NCI-H1417 treated with DMSO at 0.1 percent for 48 hours (cell line): Measurements from ENCODE around the gene APOL1.

ENCODE experiments used
- DNase-seq: peaks from one replicate; lab custom pipeline; 2025; lab: John Stamatoyannopoulos, UW

Gene APOL1

DNA sequence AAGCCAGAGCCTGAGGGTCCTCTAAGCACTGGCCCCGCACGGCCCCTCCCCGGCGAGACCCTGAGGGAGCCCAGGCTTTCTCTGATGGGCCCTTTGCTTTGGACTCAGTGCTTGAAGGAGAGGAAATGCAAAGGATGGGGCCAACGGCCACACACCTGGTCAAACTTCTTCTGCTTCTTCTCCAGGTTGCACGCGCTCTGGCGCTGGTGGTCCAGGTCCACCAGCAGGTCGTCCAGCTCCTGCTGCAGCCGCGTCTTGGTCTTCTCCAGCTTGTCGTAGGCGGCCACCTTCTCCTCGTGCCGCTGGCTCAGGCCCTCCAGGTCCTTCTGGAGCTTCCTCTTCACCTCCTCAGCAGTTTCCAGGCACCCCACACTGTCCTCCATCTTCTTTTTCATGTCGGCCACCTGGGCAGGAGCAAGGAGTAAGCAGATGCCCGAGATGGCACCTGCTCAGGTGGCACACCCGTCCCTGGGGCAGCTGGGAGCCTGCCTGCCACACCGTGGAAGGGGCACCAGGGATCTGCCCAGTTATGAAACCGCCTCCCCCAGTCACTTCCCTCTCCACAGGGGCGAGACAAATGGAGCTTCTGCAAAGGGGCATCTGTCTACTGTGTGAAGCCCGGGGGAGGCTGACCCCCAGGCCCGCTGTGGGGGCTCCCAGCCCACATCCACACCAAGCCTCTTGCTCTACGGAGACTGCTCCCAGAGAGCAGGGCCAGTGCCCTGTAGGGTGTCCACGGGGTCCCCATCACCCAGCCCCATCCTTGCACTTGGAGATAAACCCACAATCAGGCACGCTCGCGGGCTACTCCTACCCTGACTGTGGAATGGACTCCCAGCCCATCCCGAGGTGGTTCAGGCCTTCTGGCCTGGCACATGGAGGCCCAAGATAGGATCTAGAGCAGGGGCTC is 39.2 kb downstream of the APOL1 start:
- no peak for DNase-seq

DNA sequence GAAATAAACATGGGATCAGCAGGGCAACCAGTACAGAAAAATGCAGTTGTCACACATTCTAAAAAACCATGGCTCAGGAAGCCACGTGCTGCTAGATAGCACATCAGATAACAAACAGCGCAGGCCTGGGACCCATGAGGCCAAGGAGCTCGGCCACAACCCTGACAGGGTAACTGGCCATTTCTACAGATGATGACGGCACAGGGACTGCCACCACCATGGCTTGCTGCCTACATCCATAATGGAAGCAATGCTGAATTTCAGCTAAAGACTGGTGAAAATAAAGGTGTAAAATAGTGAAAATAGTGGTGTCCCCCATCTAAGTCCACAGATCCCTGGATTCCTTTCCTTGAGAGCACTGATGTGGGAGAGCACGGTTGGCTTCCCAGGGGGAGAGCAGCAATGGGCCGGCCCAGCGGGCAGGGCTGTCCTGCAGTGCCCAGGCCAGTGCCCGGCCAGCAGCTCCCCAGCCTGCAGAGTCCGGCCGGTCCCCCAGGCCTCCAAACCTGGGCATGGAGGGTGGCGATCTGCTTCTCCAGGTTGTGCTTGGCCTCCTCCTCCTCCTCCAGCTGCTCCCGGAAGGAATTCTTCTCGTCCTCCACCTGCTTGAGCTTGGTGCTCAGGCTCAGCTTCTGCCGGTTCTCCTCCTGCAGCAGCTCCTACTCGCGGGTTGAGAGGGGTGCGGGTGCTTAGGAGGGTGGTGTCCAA is 40.0 kb downstream of the APOL1 start:
- DNase-seq = no peak

DNA sequence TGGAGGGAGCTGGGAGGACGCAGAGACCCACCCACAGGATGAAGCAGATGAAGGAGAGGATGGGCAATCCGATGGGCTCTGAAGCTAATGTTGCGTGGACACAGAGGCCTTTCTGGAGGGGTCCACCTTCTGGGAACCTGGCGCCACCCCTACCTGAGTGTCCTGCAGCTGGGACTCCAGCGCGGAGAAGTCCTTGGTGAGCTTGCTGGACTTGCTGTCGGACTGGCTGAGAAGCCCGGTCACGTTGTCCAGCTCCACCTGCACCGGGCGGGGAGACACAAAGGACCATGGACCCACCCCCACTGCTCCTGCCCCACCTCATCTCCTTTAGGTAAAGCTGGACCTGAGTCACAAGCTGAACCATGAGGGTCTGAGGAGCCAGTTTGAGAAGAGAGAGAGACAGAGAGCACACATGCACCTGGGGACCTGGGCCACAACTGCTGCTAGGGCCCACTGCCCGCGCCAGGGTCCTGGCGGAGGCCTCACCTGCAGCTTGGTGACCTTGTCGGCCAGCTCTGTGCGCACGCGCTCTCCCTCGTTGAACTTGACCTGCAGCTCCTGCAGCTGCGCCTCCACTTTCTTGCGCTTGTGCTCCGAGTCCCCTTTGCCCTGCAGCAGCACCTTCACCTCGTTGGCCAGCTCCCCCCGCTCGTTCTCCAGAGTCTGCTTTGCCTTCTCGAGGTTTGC is 40.8 kb downstream of the APOL1 start:
- no peak for DNase-seq

DNA sequence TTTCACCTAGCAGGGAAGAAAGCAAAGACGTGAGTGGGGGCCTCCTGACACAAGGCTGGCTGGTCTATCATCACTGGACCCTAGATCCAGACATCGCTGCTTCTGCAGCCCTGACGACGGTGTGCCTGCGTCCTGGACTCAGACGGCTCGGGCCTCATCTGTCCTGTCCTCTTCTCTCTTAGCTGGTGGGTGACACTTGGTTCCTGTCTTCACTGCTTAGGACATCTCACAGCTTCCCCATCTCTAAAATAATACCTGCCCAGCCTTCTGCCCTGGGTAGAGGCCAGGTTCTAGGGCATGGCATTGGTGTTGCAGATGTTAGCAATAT is 41.3 kb downstream of the APOL1 start:
- no peak for DNase-seq

DNA sequence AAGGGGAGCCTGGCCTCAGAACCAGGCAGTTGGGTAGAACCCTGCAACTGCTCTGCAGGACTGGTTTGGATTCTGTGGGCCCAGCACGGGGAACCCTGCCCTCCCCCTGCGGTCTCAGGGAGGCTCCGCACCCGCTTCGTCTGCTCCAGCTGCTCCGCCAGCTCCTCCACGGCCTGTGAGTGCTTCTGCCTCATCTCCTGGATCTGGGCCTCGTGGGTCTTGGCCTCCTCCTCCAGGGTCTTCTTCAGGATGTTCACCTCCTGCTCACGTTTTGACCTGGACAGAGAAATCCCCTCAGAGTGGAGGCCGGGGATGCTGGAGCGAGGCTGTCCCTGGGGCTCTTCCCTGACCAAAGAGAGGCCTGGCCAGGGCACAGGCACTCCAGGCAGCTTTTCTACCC is 41.9 kb downstream of the APOL1 start:
- no peak for DNase-seq

DNA sequence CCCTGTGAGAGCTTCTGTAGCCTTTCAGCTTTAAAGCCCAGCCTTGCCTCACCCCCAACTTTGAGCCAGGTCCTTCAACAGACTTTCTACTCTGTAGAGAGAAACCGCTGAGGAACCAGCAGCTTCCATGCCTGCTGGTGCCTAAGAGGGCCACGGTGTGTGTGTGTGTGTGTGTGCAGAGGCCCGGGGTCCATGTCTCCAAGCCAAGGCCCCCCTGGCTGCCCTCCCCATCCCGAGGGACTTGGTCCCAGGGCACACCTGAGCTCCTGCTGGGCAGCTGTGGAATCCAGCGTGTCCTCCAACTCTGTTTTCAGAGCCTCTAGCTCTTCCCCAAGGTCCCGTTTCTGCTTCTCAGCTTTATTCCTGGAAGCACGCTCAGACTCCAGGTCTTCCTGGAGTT is 42.3 kb downstream of the APOL1 start:
- DNase-seq = no peak

DNA sequence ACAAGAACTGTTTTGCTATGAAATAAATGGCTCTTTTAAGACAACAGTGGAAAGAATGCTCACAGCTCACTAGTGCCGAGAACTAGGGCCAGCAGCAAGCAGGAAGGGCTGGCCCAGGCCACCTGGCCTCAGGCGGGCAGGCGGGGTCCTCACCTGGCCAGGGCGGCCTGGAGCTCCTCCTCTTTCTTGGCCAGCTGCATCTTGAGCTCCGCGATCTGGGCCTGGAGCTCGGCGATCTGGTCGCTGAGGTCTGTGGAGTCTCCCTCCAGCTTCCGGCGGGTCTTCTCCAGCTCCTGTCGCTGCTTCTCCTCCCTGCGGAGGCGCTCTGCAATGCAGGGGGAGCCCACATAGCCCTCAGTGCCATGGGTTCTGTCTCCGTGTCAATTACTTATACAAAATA is 43.8 kb downstream of the APOL1 start:
- DNase-seq = no peak

DNA sequence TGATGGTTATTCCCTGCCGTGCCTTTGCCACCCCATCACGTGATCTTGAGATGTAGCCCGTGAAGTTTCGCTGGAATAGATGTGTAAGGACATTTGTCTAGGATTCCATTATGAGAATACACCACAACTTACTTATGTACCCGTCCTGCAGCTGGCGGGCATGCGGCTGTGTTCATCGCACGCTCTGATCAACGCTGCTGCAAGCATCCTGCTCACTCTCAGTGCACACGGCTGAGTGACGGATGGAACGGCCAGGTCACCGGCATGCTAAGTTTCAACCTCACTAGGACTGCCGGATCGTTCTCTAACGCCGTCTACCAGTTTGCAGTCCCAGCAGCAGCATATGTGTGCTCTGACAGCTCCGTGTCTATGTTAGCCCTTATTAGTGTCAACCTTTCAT is 44.6 kb downstream of the APOL1 start:
- DNase-seq = no peak

DNA sequence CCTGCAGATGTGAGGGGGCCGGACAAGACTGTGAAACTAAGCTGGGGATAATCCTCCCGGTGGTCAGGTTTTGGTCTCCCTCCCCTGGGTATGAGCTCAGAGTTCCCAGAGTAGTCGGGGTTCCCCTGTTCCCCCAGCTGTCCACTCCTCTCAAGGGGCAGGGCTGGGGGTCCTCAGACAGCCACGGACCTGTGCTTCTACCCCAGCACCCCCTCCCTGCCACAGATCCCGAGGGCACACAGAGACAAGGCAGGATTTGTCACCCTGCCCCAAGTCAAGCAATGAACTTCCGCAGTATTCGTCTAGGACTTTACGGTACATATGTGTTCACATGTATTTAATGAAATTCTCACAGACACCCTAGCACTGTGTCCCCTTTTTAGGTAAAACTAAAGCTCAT is 45.2 kb downstream of the APOL1 start:
- DNase-seq = no peak

DNA sequence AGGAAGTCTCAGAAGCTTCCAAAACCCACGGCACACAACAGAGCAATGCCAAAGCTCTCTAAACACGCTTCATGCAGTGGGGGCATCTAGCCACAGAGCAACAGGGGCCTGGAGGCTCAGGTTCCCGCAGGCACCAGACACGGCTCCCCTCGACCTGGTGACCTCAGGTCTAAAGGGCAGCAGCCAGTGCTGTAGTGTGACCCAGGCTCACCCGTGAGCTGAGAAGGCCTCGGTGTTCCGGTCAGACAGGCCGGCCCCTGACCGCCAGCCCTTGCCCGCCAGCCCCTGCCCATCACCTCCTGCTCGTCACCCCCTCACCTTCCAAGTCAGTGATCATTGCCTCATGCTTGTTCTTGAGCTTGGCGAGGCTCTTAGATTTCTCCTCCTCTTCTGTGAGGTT is 45.7 kb downstream of the APOL1 start:
- no peak for DNase-seq

DNA sequence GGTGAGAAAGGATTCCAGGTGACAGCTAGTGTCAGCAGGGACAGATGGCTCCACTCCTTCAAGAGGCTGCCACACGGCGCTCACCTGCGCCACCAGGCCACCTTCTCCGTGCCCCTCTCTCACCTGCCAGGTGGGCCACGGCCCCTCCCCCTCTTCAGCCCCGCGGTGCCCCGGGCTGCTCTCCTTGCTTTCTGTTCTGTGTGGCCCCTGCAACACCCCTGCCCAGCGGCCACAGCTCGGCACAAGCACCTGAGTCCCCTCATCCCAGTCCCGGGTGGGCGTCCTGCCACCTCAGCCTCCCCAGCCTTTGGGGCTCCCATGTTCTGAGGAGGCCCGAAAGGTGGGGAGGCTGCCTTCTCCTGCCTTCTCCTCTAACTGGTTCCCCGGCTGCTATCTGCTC is 46.4 kb downstream of the APOL1 start:
- no peak for DNase-seq

DNA sequence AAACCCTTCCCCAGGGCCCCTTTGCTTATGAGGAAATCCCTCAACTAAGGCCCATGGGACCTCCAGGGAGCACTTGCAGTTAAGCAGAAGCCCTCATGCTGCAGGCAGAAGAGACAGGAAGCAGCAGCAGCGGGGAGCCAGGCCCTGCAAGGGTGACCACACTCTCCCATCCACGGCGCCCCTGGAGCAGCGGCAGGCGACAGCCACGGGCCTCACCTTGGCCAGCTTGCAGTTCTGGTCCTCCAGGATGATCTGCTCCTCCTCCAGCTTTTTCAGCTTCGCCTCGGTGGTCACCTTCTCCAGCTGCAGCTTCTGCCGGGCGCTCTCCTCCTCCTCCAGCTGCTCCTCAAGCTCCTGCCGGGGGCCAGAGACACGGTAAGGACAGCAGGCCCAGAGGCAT is 47.0 kb downstream of the APOL1 start:
- no peak for DNase-seq

DNA sequence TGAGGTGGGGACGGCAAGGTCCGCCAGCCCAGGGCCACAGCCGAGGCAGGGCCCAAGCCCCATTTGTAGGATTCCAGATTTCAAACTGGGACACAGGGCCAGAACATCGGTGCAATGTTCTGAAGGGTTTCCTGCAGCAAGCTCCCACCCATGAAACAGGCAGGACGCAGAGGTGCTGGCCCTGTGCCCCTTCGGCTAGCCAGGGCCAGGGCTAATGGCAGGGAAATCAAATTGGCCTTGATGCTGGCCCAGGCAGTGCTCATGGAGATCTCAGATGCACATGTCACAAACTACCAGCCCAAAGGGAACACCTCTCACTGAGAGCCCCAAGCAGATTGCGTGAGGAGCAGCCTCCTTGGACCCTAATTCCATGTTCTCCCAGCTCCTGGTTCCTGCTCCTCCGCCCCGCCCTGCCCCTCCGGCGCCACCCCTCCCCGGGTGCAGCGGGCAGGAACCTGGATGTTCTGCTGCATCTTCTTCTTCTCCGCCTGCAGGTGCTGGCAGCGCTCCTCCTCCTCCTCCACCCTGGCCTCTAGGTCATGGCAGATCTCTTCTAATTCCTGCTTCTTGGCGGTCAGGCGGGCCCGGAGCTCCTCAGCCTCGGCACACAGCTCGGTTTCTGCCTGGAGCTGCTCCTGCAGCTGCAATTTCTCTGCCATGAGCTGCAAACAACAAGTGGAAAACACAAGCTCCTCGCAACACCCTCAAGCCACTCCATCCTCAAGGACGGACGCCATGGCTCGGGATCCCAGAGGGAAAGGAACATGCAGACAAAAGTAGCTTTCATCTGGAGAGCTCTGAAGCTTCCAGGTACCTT is 47.7 kb downstream of the APOL1 start:
- DNase-seq = no peak

DNA sequence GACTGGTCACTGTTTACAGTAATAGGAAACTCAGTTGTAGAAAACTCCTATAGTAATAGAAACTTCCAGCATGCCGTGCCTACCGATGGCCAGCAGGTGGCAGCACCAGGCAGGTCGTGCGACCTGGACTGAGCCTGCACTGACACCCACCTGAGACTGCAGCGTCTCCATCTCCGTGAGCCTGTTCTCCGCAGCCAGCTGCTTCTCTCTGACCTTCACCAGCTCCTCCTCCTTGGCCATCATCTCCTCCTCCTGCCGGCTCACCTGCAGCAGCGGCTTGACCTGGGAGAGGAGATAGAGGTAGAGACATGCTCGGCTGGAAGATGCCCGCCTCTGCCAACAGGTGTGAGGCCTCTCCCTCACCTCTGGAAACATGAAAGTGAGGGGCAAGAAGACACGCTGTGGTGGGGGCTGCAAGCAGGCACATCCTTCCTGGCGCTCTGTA is 48.5 kb downstream of the APOL1 start:
- DNase-seq = peak; percentile 16

DNA sequence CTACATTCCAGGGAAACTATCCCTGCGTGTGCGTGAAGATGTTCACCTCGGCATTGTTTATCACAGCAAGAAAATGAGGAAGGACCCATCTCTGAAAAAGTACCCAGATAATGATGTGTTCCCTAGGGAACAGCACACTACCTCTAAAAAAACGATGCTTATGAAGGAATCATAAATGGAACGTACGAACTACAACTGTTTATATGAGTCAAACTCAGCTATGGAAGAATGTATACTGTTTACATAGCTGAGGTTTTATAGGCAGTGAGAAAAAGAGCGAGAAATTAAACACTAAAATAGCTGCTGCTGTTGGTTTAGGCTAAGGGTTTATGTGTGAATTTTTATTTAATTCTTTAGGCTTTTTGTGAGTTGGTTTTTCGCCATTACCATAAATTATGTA is 48.9 kb downstream of the APOL1 start:
- DNase-seq = no peak

DNA sequence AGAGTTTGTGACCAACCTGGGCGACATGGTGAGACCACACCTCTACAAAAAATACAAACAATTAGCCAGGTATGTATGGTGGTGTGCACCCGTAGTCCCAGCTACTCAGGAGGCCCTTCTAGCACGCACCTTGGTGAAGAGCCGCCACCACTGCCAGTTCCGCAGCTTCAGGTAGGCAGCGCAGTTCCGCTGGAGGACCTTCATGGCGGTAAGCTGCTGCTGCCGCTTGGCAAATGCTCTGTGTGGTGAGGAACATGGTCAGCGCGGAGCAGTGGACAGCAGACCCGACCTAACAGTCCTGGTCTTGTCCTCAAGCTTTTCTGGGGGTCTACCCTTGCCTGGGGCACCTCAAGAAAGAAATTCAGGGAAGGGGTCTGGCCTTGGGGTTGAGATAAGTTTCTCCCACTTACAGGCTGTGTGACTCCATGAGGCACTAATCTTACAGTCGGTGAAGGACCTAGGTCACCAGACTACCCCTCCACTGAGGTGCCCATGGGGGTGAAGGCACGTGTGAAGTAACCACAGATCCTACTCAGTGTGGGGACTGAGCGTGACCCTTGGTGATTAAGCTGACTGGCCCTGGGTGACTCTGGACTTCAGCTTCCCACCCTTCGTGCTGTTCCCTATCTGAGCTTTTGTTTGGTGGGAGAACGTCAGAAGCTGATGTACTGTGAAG is 49.6 kb downstream of the APOL1 start:
- no peak for DNase-seq

DNA sequence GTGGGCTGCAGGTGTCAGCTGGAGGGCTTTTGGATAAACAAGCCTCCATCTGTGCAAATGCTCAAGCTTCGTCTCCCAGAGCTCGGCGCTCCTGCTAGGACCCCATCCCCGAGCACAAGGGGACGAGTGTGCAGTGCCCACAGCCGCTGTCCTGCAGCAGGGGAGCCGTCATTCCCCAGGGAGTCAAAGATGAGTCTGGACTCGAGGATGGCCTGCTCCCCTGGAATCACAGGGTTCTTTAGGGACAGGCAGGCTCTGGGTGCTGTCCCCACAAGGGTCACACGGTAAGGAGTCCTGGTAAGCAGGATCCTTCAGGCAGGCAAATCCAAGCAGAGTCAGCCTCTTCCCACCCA is 50.2 kb downstream of the APOL1 start:
- DNase-seq = no peak

DNA sequence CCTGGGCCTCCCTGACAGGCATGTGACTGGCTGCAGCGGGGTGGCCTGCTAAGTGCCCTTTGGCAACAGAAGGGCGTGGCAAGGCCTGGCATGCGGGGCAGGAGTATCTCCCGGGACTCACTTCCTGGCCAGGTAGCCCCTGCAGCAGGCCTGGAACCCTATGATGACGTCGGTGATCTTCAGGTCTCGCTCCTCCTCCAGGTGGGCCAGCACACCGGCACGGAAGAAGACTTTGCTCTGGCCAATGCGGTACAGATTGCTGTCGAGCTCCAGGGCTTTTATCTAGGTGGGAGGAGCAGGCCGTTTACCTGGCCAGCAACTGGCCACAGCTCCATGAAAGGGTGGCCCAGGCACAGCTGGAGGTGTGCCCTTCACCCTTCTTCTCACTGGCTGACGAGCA is 50.9 kb downstream of the APOL1 start:
- DNase-seq = no peak

DNA sequence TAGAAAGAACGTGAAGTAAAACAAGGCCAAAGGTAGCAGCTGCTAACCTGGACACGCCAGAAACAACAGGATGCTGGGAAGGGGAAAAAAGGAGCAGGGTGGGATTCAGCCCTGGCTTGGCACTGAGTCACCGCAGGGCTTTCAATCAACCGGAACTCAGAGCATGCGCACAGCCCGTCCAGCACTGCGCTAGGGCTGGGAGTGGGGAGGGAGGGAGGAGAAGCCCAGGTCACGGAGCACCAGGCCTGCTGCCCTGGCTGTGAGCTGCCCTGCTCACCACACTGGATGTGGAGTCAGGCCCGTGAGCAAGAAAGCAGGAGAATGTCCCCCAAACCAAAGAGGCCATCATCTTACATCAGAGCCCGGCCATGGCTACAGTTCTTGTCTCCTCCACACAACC is 51.5 kb downstream of the APOL1 start:
- no peak for DNase-seq

DNA sequence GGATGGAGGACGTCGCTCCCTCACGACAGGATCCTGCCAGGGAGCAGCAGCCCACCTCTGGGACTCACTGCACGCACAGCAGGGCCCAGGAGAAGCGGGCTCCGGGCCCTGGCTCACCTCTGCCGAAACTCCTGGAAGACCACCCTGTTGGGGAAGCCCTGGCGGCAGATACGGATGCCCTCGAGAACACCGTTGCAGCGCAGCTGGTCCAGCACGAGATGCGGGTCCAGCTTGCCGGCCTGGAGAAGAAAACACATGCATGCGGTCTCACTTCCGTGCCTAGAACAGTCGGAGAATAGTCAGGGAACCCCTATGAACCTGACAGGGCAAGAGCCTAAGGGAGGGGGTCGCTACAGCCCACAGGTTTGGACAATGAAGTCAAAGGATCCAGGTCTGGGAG is 52.9 kb downstream of the APOL1 start:
- DNase-seq = no peak

DNA sequence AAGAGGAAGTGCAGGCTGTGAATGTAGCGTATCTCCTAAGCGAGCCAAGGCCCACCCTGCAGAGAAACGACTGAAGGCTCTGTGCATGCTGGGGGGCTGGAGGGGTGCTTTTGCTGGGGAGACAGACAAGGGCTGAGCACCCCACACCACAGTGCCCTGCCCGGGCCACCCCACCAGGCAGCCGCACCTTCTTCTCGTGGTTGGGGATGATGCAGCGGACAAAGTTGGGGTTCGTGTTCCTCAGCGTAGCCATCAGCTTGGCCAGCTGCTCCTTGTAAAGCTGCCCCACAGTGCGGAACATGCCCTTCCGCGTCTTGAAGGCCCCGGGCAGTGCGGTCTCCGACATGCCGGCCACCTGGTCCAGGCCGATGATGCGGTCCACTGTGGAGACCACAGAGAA is 53.3 kb downstream of the APOL1 start:
- no peak for DNase-seq

DNA sequence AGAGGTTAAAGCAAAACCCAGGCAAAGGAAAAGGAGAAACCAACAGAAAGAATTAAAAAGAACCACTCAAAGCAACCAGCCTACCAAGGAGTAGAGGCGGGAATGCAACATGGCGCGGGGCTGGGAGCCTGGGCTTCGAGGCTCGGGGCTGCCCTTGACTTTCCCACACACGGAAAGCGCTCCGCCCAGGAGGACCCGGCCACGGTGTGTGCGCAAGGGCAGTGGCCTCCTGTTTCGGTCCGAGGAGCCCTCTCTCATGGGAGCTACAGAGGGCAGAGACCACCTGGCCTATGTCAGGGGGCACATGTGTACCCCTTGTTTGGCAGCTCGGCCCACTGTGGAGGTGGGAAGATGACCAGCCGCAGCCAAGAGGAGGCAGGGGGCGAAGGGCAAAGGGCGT is 55.9 kb downstream of the APOL1 start:
- DNase-seq = no peak
